GM12878 (cell line): ENCODE data around the gene FNDC3B. TPM values are rescaled to one million over a fixed set of nuclear protein-coding genes. Genes with fewer than 3 reads are reported as not detected.

Source experiments
- ATAC-seq: fragments of 200-7000 bp; cut with Tn5 transposase; 3 replicates; pipeline ENCODE4 v1.9.1; 2020; ENCODE audit warnings: mild to moderate bottlenecking, moderate library complexity
- BruUV-seq: library from RNA; stranded (reverse); fragments of 400-500 nt; replicated peaks from 2 replicates; lab custom pipeline; 2021; lab: Mats Ljungman, UMichigan
- CTCF ChIA-PET: fragments of 300-600 bp; sonication (Branson Sonifier 250); formaldehyde crosslinking; extraction: SDS; loops from one replicate; lab custom pipeline; 2021; ENCODE audit warnings: inconsistent platforms; lab: Yijun Ruan, JAX
- POLR2A ChIA-PET: fragments of 350-600 bp; formaldehyde crosslinking; extraction: SDS; loops from one replicate; lab custom pipeline; 2021; ENCODE audit warnings: inconsistent platforms; lab: Charles Lee
- RAD21 ChIA-PET: fragments of 300-600 bp; sonication (Branson Sonifier 250); formaldehyde crosslinking; loops from one replicate; lab custom pipeline; 2023; ENCODE audit warnings: antibody characterized with exemption; ENCODE audit not compliant: unreplicated experiment; lab: Charles Lee
- SMC1A ChIA-PET: fragments of 300-600 bp; sonication (Branson Sonifier 250); formaldehyde crosslinking; loops from one replicate; lab custom pipeline; 2023; ENCODE audit not compliant: unreplicated experiment, uncharacterized antibody; lab: Charles Lee
- DNase-seq: peaks from one replicate; pipeline ENCODE4 v3.0.0-alpha.2; 2011; ENCODE audit warnings: low read depth, low spot score
- FAIRE-seq: peaks from 3 replicates; lab custom pipeline; 2011; peaks lifted over from hg19 to GRCh38; lab: Jason Lieb, UNC
- H2AFZ ChIP-seq: 2 replicates; pipeline ENCODE4 v1.6.0; 2011; ENCODE audit warnings: low read depth, low read length, control low read depth; ENCODE audit not compliant: control insufficient read depth
- H3K27ac ChIP-seq: 2 replicates; pipeline ENCODE4 v1.5.1; 2011; ENCODE audit warnings: control low read depth; ENCODE audit not compliant: control insufficient read depth, insufficient read depth
- H3K27me3 ChIP-seq, 2 experiments: replicated peaks in 1 of 2; 2 replicates each; pipeline versions ENCODE4 v1.6.0 to v1.6.1; 2011; ENCODE audit warnings: low read length in 1 of 2; ENCODE audit not compliant: control insufficient read depth in 2 of 2, insufficient read depth in 2 of 2
- H3K36me3 ChIP-seq, 2 experiments: 2 replicates each; pipeline ENCODE4 v1.5.1; 2011; ENCODE audit warnings: low read length in 1 of 2; ENCODE audit not compliant: control insufficient read depth in 2 of 2, insufficient read depth in 2 of 2
- H3K4me1 ChIP-seq: 2 replicates; pipeline ENCODE4 v1.6.1; 2011; ENCODE audit warnings: mild to moderate bottlenecking, low read length, moderate library complexity, mixed read lengths; ENCODE audit not compliant: control insufficient read depth, insufficient read depth
- H3K4me2 ChIP-seq: 2 replicates; pipeline ENCODE4 v1.6.0; 2011; ENCODE audit warnings: control low read depth; ENCODE audit not compliant: control insufficient read depth, insufficient read depth
- H3K4me3 ChIP-seq: fragments of 200-600 bp; sonication (generic); 2 replicates; pipeline ENCODE4 v1.5.1; 2016
- H3K79me2 ChIP-seq: 2 replicates; pipeline ENCODE4 v1.6.0; 2011; ENCODE audit warnings: low read length; ENCODE audit not compliant: control insufficient read depth, insufficient read depth
- H3K9ac ChIP-seq: 2 replicates; pipeline ENCODE4 v1.8.0; 2011; ENCODE audit warnings: low read length, control low read depth, mixed read lengths; ENCODE audit not compliant: control insufficient read depth, insufficient read depth
- H3K9me3 ChIP-seq: replicated peaks from 3 replicates; pipeline ENCODE4 v1.5.1; 2011; ENCODE audit warnings: mild to moderate bottlenecking, low read length; ENCODE audit not compliant: control insufficient read depth, insufficient read depth
- H4K20me1 ChIP-seq: 2 replicates; pipeline ENCODE4 v1.6.0; 2011; ENCODE audit not compliant: control insufficient read depth, insufficient read depth
- BACH1 ChIP-seq: fragments of 450-650 bp; IDR thresholded peaks from 2 replicates; pipeline ENCODE4 v1.6.1; 2017; ENCODE audit warnings: mild to moderate bottlenecking, borderline replicate concordance
- BCL11A ChIP-seq: IDR thresholded peaks from 2 replicates; pipeline ENCODE4 v1.6.1; 2011; ENCODE audit warnings: low read depth, low read length
- CEBPB ChIP-seq, 2 experiments: fragments of 150-350 bp in 1 of 2; IDR thresholded peaks; 2 replicates each; pipeline ENCODE4 v1.6.1; 2012 to 2014; ENCODE audit warnings: low read depth in 2 of 2, low read length in 2 of 2, borderline replicate concordance in 1 of 2, inconsistent platforms in 1 of 2
- CHD1 ChIP-seq: IDR thresholded peaks from 2 replicates; pipeline ENCODE4 v1.6.1; 2012; ENCODE audit warnings: low read depth, low read length, improper control_type of control experiment
- CUX1 ChIP-seq: IDR thresholded peaks from 2 replicates; pipeline ENCODE4 v1.6.1; 2012; ENCODE audit warnings: improper control_type of control experiment, low read depth, low read length; ENCODE audit not compliant: insufficient replicate concordance
- FOS ChIP-seq: IDR thresholded peaks from 3 replicates; pipeline ENCODE4 v1.6.1; 2011; ENCODE audit warnings: borderline replicate concordance; ENCODE audit not compliant: insufficient read length; ENCODE audit errors: extremely low read depth
- IKZF1 ChIP-seq: fragments of 450-650 bp; conservative IDR thresholded peaks from 2 replicates; pipeline ENCODE4 v1.6.1; 2017; ENCODE audit warnings: antibody characterized with exemption, mild to moderate bottlenecking
- IRF4 ChIP-seq: IDR thresholded peaks from 2 replicates; pipeline ENCODE4 v1.6.1; 2011; ENCODE audit warnings: low read depth, low read length
- KDM1A ChIP-seq: fragments of 200-600 bp; sonication (generic); IDR thresholded peaks from 2 replicates; pipeline ENCODE4 v1.6.1; 2016; ENCODE audit warnings: borderline replicate concordance
- MEF2A ChIP-seq: IDR thresholded peaks from 2 replicates; pipeline ENCODE4 v1.6.1; 2011; ENCODE audit warnings: low read depth, mild to moderate bottlenecking, low read length, moderate library complexity; ENCODE audit not compliant: insufficient read depth
- POLR2AphosphoS5 ChIP-seq: IDR thresholded peaks from 2 replicates; pipeline ENCODE4 v1.6.1; 2011; ENCODE audit warnings: mild to moderate bottlenecking, low read length, inconsistent platforms
- SUPT20H ChIP-seq: IDR thresholded peaks from 2 replicates; pipeline ENCODE4 v1.6.1; 2011; ENCODE audit warnings: low read depth, mild to moderate bottlenecking, low read length, moderate library complexity, borderline replicate concordance; ENCODE audit not compliant: control insufficient read depth
- ZBTB33 ChIP-seq: fragments of 450-650 bp; IDR thresholded peaks from 2 replicates; pipeline ENCODE4 v1.6.1; 2017; ENCODE audit warnings: mild to moderate bottlenecking
- ZBTB4 ChIP-seq: fragments of 450-650 bp; formaldehyde crosslinking; IDR thresholded peaks from 2 replicates; pipeline ENCODE4 v1.4.0; 2022; ENCODE audit warnings: mild to moderate bottlenecking, moderate library complexity
- ZNF24 ChIP-seq: fragments of 450-650 bp; IDR thresholded peaks from 2 replicates; pipeline ENCODE4 v1.6.1; 2017; ENCODE audit warnings: antibody characterized with exemption, mild to moderate bottlenecking
- ZNF274 ChIP-seq: IDR thresholded peaks from one replicate; pipeline ENCODE4 v1.8.0; 2011; ENCODE audit not compliant: insufficient read length, insufficient read depth
- WGBS: methylation state at CpG from one replicate; pipeline ENCODE4 v1.1.6; 2016; ENCODE audit warnings: low lambda C conversion rate; ENCODE audit not compliant: insufficient replicate concordance, insufficient coverage; ENCODE audit errors: missing lambda C conversion rate; 5-methylcytosine and 5-hydroxymethylcytosine counted together
- in situ Hi-C: fragments of 300-500 bp; cut with MboI; formaldehyde crosslinking; loops from 9 replicates; pipeline ENCODE4 v1.14.3; 2018; ENCODE audit warnings: mixed read lengths
- intact Hi-C: fragments of 100-400 bp; cut with micrococcal nuclease; formaldehyde crosslinking; loops from one replicate; pipeline ENCODE4 v1.14.2; 2022; ENCODE audit not compliant: unreplicated experiment
- polyA plus RNA-seq, 11 experiments: library from polyadenylated mRNA; depleted of rRNA in 4 of 11; unstranded in 6 of 11; stranded (reverse) in 5 of 11; fragments of >200 nt; fragmentation: Nextera tagmentation in 4 of 11; fragmentation: Illumina TruSeq in 1 of 11; extraction: Ambion mirVana in 4 of 11; extraction: Trizol in 1 of 11; gene quantifications; 1 replicate in 1 of 11; 2 replicates in 10 of 11; pipeline versions ENCODE4 v1.2.1 to v1.2.3, GENCODE V29; 2011 to 2016; ENCODE audit warnings: inconsistent platforms in 2 of 11, missing spikeins in 2 of 11, low read depth in 1 of 11
- total RNA-seq, 4 experiments: library from RNA; depleted of rRNA in 3 of 4; stranded (reverse); fragments of >200 nt in 3 of 4; fragmentation: Illumina TruSeq in 1 of 4; extraction: Trizol in 1 of 4; gene quantifications; 2 replicates each; pipeline versions ENCODE4 v1.2.1 to v1.2.3, GENCODE V29; 2013 to 2021

FNDC3B gene
- total and polyA plus RNA-seq, 10 of the 15 experiments (the other 5 are each of a cell fraction or from before 2014, with no cell fraction given) = 7.9 to 35.0 (median 18.5) TPM

GRCh38 chr3:172305552-172305951, 266.2 kb downstream of the FNDC3B start:
- Histone ChIP-seq H3K9me3 (no peaks in the 10 kb centered on the region), H3K27me3 (no peaks in the 10 kb centered on the region), H3K4me3 (no peak overlapping the region), H2AFZ (no peak overlapping the region), H3K9ac (no peak overlapping the region), H3K27ac (no peak overlapping the region), H3K4me2 (no peak overlapping the region), H3K36me3 (peaks cover 10 to 22% of the 10 kb centered on the region in 2 experiments), H3K4me1 (no peaks in the 10 kb centered on the region), H4K20me1 (no peaks in the 10 kb centered on the region), H3K79me2 (no peaks in the 10 kb centered on the region)
- in situ Hi-C loops = no loop called here
- WGBS = 97% methylated on average over 2 of the region's 2 CpGs
- ChIA-PET POLR2A (no interaction called here), CTCF (no interaction called here), RAD21 (no interaction called here), SMC1A (no interaction called here)
- no peak for DNase-seq
- FAIRE-seq = no peak
- ATAC-seq = no peak
- no TSS peak for BruUV-seq
- intact Hi-C loops = no loop called here
- TF ChIP-seq CEBPB (IDR thresholded peaks at IDR 0.05; ENCODE audit: borderline replicate concordance in 1 of 2, low read depth in 2 of 2, low read length in 2 of 2) = no peak
- no peak for TF ChIP-seq IRF4
- no peak for TF ChIP-seq ZBTB33
- TF ChIP-seq IKZF1 = no peak
- TF ChIP-seq FOS = no peak
- no peak for TF ChIP-seq KDM1A
- TF ChIP-seq POLR2AphosphoS5 = no peak
- TF ChIP-seq ZNF24 = no peak
- no peak for TF ChIP-seq ZBTB4 (CRISPR knock-in tag)
- TF ChIP-seq ZNF274 = no peak
- TF ChIP-seq CUX1 = no peak
- no peak for TF ChIP-seq BACH1
- no peak for TF ChIP-seq MEF2A
- no peak for TF ChIP-seq SUPT20H
- no peak for TF ChIP-seq BCL11A
- TF ChIP-seq CHD1 = no peak
